Renal cortex interstitium (tissue), 11 donors: ENCODE results near the gene TMC4. TPM values are rescaled to one million over a fixed set of nuclear protein-coding genes. Genes with fewer than 3 reads are reported as not detected.
A peak's percentile ranks its signal among the peaks of the same experiment; 100 is the strongest.

ENCODE experiments used
- DNase-seq, 11 donors: peaks; one replicate each; pipeline ENCODE4 v3.0.0-alpha.2; 2013; ENCODE audit warnings: low read depth in 9 of 11, low spot score in 4 of 11; ENCODE audit errors: extremely low read depth in 1 of 11
- polyA plus RNA-seq, 3 donors: library from polyadenylated mRNA; unstranded; fragments of 120-200 nt; gene quantifications; one replicate each; pipeline ENCODE4 v1.2.1, GENCODE V29; 2013; ENCODE audit not compliant: insufficient read length in 3 of 3

TMC4 gene
- polyA plus RNA-seq, 3 donors, result 20.1 to 50.0 (median 29.2) TPM

DNA sequence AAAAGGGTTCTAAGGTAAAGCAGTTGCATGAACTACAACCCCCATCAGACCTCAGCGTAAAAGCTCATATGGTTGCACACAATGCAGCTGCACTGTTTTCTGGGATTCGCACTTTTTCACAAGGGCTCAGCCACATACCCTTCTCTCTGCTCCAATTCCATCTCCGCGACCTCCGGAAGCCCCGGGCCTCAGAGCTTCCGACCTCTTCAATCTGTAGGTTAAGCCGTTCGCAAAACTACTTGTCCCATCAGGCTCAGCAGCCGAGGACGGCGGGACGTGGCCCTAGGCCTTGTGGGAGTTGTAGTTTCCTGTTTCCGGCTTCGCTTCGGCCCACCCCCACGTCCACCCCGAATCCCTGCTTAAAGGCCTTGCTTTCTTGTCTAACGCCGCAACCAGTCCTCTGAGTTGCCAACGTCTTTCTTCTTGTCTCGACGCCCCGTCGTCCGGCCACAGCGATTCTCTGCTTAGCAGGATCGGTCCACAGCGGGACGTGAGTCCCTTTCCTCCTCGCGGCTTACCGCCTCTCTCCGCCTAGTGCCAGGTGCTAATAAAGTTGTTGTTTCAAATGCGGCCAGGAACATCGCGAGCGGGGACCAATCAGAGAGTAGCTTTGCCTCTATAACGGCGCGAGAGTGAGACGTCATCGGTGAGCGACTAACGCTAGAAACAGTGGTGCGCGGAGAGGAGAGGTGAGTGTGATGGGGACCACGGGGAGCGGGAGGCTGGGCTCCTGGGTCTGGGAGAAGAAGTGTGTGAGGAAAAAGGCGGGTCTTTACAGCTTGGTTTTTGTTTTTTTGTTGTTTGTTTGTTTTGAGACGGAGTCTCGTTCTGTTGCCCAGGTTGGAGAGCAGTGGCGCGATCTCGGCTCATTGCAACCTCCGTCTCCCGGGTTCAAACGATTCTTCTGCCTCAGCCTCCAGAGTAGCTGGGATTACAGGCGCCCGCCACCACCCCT lies 57.6 kb downstream of the TMC4 start, which contains the start of the genes PRPF31 and TFPT:
PRPF31 (plus strand) TSS at position 646 of the 955 bp plus-strand sequence. CDS start 2,525 bp downstream, outside the sequence.
TFPT (minus strand) TSS at position 549 of the 955 bp plus-strand sequence; CDS start at position 161, 388 bp downstream.
- DNase-seq, result peak; percentile 96 to 99 (median 98)

DNA sequence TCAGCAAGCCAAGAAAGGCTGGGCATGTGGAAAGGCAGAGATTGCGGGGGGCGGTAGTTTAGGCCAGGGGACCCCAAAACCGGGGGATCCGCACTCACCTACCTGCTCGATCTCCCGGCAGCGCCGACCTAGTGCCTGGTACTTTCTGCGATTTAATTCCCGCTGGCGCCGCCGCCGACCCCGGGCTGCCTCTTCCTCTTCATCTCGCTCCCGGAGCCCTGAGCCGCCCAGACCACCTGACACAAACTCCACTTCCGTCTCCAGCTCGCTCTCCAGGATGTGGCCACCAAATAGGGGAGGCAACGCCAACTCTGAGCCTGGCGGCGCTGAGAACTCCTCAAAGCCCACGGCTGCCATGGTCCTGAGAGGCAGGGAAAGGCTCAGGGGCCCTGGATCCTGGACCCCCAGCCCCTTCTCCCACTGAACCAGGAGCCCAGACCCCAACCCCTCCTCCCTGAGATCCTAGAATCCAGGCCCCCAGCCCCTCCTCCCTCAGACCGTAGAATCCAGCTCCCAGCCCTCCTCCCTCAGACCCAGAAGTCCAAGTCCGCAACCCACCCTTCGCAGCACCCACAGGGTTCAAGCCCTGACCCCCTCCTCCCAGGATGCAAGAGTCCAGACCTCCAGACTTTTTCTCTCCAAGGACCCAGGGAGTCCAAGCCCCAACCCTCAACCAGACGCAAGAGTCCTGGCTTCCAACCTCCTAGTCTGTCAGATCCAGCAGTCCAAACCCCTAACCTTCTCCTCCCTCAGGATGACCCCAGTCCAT lies 58.4 kb downstream of the TMC4 start:
- DNase-seq, result no peak

Other genes with a start within 250 kb of the TMC4 start
- gene CACNG8, start 210.2 kb downstream of the TMC4 start, polyA plus RNA-seq, result under 1 TPM; 0.20 to 0.51 (median 0.23) TPM
- gene CACNG6, start 181.5 kb downstream of the TMC4 start, polyA plus RNA-seq, result under 1 TPM; 0.73 to 1.00 (median 0.85) TPM
- under 1 TPM in 1 of 3 donors, not detected in 2; 0.27 TPM for gene VSTM1, start 109.3 kb downstream of the TMC4 start, polyA plus RNA-seq
- gene TARM1, start 91.8 kb downstream of the TMC4 start, polyA plus RNA-seq, result under 1 TPM in 2 of 3 donors, not detected in 1; 0.17 to 0.20 TPM
- under 1 TPM; 0.11 to 0.42 (median 0.27) TPM for gene OSCAR, start 72.4 kb downstream of the TMC4 start, polyA plus RNA-seq
- 100 to 1,000 TPM in 2 of 3 donors, 10 to 100 TPM in 1; 84.6 to 151 (median 147) TPM for gene NDUFA3, start 70.3 kb downstream of the TMC4 start, polyA plus RNA-seq
- 10 to 100 TPM; 12.0 to 19.3 (median 18.8) TPM for gene TFPT, start 57.5 kb downstream of the TMC4 start, polyA plus RNA-seq
- 10 to 100 TPM; 68.0 to 82.8 (median 73.0) TPM for gene PRPF31, start 57.4 kb downstream of the TMC4 start, polyA plus RNA-seq
- gene CNOT3, start 35.4 kb downstream of the TMC4 start, polyA plus RNA-seq, result 10 to 100 TPM; 66.6 to 75.4 (median 75.4) TPM
- gene LENG1, start 13.4 kb downstream of the TMC4 start, polyA plus RNA-seq, result 10 to 100 TPM in 1 of 3 donors, 1 to 10 TPM in 2; 7.5 to 10.5 (median 9.8) TPM
- 10 to 100 TPM; 56.8 to 85.9 (median 80.3) TPM for gene MBOAT7, start 16.4 kb upstream of the TMC4 start, polyA plus RNA-seq
- 10 to 100 TPM; 46.2 to 63.2 (median 60.2) TPM for gene TSEN34, start 18.1 kb upstream of the TMC4 start, polyA plus RNA-seq
- 1,000 to 10,000 TPM; 1,235 to 1,695 (median 1,501) TPM for gene RPS9, start 27.7 kb upstream of the TMC4 start, polyA plus RNA-seq
- gene LILRB3, start 49.8 kb upstream of the TMC4 start, polyA plus RNA-seq, result 1 to 10 TPM; 1.0 to 3.8 (median 1.5) TPM
- under 1 TPM; 0.44 to 0.85 (median 0.47) TPM for gene LILRA6, start 69.6 kb upstream of the TMC4 start, polyA plus RNA-seq
- gene LILRB5, start 84.1 kb upstream of the TMC4 start, polyA plus RNA-seq, result 1 to 10 TPM; 1.4 to 3.7 (median 2.3) TPM
- 1 to 10 TPM in 2 of 3 donors, under 1 TPM in 1; 0.84 to 2.8 (median 1.7) TPM for gene LILRB2, start 108.0 kb upstream of the TMC4 start, polyA plus RNA-seq
- 1 to 10 TPM in 1 of 3 donors, under 1 TPM in 2; 0.42 to 1.7 (median 0.70) TPM for gene LILRA5, start 140.0 kb upstream of the TMC4 start, polyA plus RNA-seq
- gene LILRA4, start 166.0 kb upstream of the TMC4 start, polyA plus RNA-seq, result under 1 TPM in 1 of 3 donors, not detected in 2; 0.11 TPM
- 1 to 10 TPM; 3.3 to 5.9 (median 5.3) TPM for gene LAIR1, start 191.8 kb upstream of the TMC4 start, polyA plus RNA-seq
- gene TTYH1, start 242.3 kb upstream of the TMC4 start, polyA plus RNA-seq, result 10 to 100 TPM in 1 of 3 donors, 1 to 10 TPM in 2; 7.7 to 13.5 (median 8.0) TPM